Endometrium (tissue), 2 donors: ENCODE measurements around the gene CLCN1.

ENCODE experiments used
- FAIRE-seq: peaks from 2 replicates; lab custom pipeline; 2012; peaks lifted over from hg19 to GRCh38; lab: Jason Lieb, UNC
- donor health status: control.
- donor health status: control.

The CLCN1 gene

GRCh38 chr7:143337216-143337615 is 21.3 kb downstream of the CLCN1 start:
- no peak for FAIRE-seq

GRCh38 chr7:143341842-143342241 is 25.9 kb downstream of the CLCN1 start:
- FAIRE-seq: no peak

GRCh38 chr7:143343596-143343995 is 27.7 kb downstream of the CLCN1 start:
- FAIRE-seq: no peak

- FAIRE-seq: no peak
These were observed 29.6 kb downstream of the CLCN1 start for GRCh38 chr7:143345428-143345900.

GRCh38 chr7:143346018-143346417 is 30.1 kb downstream of the CLCN1 start:
- FAIRE-seq: no peak

GRCh38 chr7:143347950-143348349 is 32.0 kb downstream of the CLCN1 start:
- FAIRE-seq: no peak

- FAIRE-seq: no peak
These were observed 35.1 kb downstream of the CLCN1 start for GRCh38 chr7:143351060-143351459.

- no peak for FAIRE-seq
These were observed 35.7 kb downstream of the CLCN1 start for GRCh38 chr7:143351574-143351973.

GRCh38 chr7:143352531-143353002 is 36.7 kb downstream of the CLCN1 start:
- no peak for FAIRE-seq

- no peak for FAIRE-seq
These were observed 38.5 kb downstream of the CLCN1 start for GRCh38 chr7:143354376-143354775.

GRCh38 chr7:143354965-143355364 is 39.1 kb downstream of the CLCN1 start:
- no peak for FAIRE-seq

- FAIRE-seq: no peak
These were observed 39.8 kb downstream of the CLCN1 start for GRCh38 chr7:143355450-143356385.

GRCh38 chr7:143356414-143357050 is 40.6 kb downstream of the CLCN1 start:
- no peak for FAIRE-seq

GRCh38 chr7:143358626-143359025 is 42.7 kb downstream of the CLCN1 start:
- FAIRE-seq: no peak

GRCh38 chr7:143359771-143360353 is 44.0 kb downstream of the CLCN1 start:
- FAIRE-seq: no peak

GRCh38 chr7:143360788-143361551 is 45.1 kb downstream of the CLCN1 start:
- FAIRE-seq: no peak

- no peak for FAIRE-seq
These were observed 45.7 kb downstream of the CLCN1 start for GRCh38 chr7:143361552-143362130.

GRCh38 chr7:143362131-143363015 is 46.5 kb downstream of the CLCN1 start, which contains the start of gene FAM131B:
Gene FAM131B (minus strand): TSS chr7:143362713. CDS start chr7:143362603, 110 bp downstream.
- no peak for FAIRE-seq

GRCh38 chr7:143363016-143363937 is 47.4 kb downstream of the CLCN1 start:
- FAIRE-seq: no peak
